H1 (cell line): ENCODE measurements around the gene DSTYK.

ENCODE experiments used
- CHD1 ChIP-seq: IDR thresholded peaks from 2 replicates; pipeline ENCODE4 v1.6.1; 2012; ENCODE audit warnings: low read depth, low read length, improper control_type of control experiment
- CTCF ChIP-seq, 3 experiments: IDR thresholded peaks; 1 replicate in 2 of 3; 2 replicates in 1 of 3; pipeline versions ENCODE4 v1.5.1 to v1.6.1; 2011; ENCODE audit warnings: low read length in 3 of 3, mild to moderate bottlenecking in 3 of 3, inconsistent platforms in 2 of 3, low read depth in 1 of 3, moderate library complexity in 1 of 3; ENCODE audit not compliant: insufficient read depth in 1 of 3; ENCODE audit errors: control extremely low read depth in 1 of 3
- POLR2AphosphoS5 ChIP-seq: IDR thresholded peaks from 2 replicates; pipeline ENCODE4 v1.6.1; 2011; ENCODE audit warnings: low read depth, low read length
- SP1 ChIP-seq: IDR thresholded peaks from 2 replicates; pipeline ENCODE4 v1.6.1; 2011; ENCODE audit warnings: low read depth, low read length
- TAF1 ChIP-seq: IDR thresholded peaks from 2 replicates; pipeline ENCODE4 v1.6.1; 2011; ENCODE audit warnings: mild to moderate bottlenecking, low read depth, low read length
- TBP ChIP-seq: IDR thresholded peaks from 2 replicates; pipeline ENCODE4 v1.6.1; 2011; ENCODE audit warnings: low read depth, low read length, improper control_type of control experiment
- YY1 ChIP-seq: IDR thresholded peaks from 2 replicates; pipeline ENCODE4 v1.6.1; 2011; ENCODE audit warnings: low read depth, mild to moderate bottlenecking, low read length

- TF ChIP-seq CTCF (IDR thresholded peaks at IDR 0.05; ENCODE audit: control extremely low read depth in 1 of 3, insufficient read depth in 1 of 3, low read depth in 1 of 3, low read length in 3 of 3) = no peak
- TF ChIP-seq SP1 = no peak
- TF ChIP-seq CHD1 = no peak
- TF ChIP-seq TBP = no peak
- no peak for TF ChIP-seq TAF1
- TF ChIP-seq POLR2AphosphoS5 = no peak
- no peak for TF ChIP-seq YY1
Observed at GRCh38 chr1:205133287-205133686, 78.2 kb downstream of the DSTYK start.
